SK-N-MC (cell line): ENCODE results near the gene DCTN1.

ENCODE experiments used
- EZH2 ChIP-seq: fragments of 200-600 bp; sonication (generic); IDR thresholded peaks from one replicate; pipeline ENCODE4 v1.6.1; 2017; ENCODE audit warnings: antibody characterized with exemption
- FOXP2 ChIP-seq: optimal IDR thresholded peaks from 2 replicates; pipeline ENCODE3; 2011; ENCODE audit warnings: mild to moderate bottlenecking, moderate library complexity; ENCODE audit not compliant: insufficient read depth; ENCODE audit errors: extremely low read length, control extremely low read depth
- POLR2AphosphoS5 ChIP-seq: IDR thresholded peaks from 2 replicates; pipeline ENCODE4 v1.6.1; 2012; ENCODE audit warnings: mild to moderate bottlenecking, low read depth, low read length, borderline replicate concordance

GRCh38 chr2:74393525-74393924 lies 13.4 kb upstream of the DCTN1 start:
- TF ChIP-seq POLR2AphosphoS5: no peak
- no peak for TF ChIP-seq EZH2
- TF ChIP-seq FOXP2: no peak
